ENCODE measurements around the gene SULT2A1.

DNA sequence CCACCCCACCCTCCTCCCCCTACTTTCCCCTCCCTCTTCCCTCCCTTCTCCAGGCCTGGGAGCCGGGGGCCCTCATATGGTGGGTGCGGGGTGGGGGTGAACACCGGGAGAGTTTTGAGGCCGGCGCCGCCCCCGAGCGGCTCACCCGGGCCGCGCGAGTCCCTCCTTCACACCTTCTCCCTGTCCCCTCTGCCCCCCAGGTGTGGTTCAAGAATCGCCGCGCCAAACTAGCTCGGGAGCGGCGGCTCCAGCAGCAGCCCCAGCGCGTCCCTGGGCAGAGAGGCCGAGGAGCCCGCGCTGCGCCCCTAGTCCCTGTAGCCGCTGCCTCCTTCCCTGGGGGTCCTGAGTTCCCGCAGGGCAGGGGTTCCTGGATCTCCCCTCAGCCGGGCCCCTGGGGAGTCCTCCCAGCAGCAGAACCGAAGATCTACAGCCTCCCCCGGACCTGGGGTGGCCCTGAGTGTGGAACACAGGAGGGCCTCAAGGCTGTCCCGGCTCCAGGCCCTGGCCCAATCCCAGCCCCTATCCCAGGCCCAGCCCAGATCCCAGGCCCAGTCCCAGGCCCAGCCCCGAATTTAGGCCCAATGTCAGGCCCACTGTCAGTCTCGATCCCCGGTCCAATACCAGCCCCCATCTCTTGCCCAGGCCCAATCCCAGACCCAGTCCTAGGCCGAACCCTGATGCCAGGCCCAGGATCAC, 25.4 kb downstream of the SULT2A1 start:
- TF ChIP-seq, protein P1, sequence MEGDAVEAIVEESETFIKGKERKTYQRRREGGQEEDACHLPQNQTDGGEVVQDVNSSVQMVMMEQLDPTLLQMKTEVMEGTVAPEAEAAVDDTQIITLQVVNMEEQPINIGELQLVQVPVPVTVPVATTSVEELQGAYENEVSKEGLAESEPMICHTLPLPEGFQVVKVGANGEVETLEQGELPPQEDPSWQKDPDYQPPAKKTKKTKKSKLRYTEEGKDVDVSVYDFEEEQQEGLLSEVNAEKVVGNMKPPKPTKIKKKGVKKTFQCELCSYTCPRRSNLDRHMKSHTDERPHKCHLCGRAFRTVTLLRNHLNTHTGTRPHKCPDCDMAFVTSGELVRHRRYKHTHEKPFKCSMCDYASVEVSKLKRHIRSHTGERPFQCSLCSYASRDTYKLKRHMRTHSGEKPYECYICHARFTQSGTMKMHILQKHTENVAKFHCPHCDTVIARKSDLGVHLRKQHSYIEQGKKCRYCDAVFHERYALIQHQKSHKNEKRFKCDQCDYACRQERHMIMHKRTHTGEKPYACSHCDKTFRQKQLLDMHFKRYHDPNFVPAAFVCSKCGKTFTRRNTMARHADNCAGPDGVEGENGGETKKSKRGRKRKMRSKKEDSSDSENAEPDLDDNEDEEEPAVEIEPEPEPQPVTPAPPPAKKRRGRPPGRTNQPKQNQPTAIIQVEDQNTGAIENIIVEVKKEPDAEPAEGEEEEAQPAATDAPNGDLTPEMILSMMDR (conservative IDR thresholded peaks at IDR 0.05; ENCODE audit: low read depth, low read length), result no peak
- TF ChIP-seq, protein P2, sequence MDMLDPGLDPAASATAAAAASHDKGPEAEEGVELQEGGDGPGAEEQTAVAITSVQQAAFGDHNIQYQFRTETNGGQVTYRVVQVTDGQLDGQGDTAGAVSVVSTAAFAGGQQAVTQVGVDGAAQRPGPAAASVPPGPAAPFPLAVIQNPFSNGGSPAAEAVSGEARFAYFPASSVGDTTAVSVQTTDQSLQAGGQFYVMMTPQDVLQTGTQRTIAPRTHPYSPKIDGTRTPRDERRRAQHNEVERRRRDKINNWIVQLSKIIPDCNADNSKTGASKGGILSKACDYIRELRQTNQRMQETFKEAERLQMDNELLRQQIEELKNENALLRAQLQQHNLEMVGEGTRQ (IDR thresholded peaks at IDR 0.05; ENCODE audit: low read depth, low read length), result no peak
- TF ChIP-seq CEBPB (IDR thresholded peaks at IDR 0.05; ENCODE audit: low read depth, low read length), result no peak

All from IMR-90 (cell line).